Lower leg skin (tissue), 4 donors: ENCODE measurements around the gene PROC. TPM values are rescaled to one million over a fixed set of nuclear protein-coding genes. Genes with fewer than 3 reads are reported as not detected.
A peak's percentile ranks its signal among the peaks of the same experiment; 100 is the strongest.

Experiments
- DNase-seq, 2 donors: peaks; one replicate each; pipeline ENCODE4 v3.0.0-alpha.2; 2019; ENCODE audit warnings: low spot score in 2 of 2
- H3K4me3 ChIP-seq: fragments of 200-600 bp; sonication (generic); 2 replicates; pipeline ENCODE4 v1.5.1; 2017; ENCODE audit warnings: mild to moderate bottlenecking, low read depth; ENCODE audit not compliant: poor library complexity, severe bottlenecking
- POLR2A ChIP-seq, 2 donors: fragments of 450-650 bp; IDR thresholded peaks; one replicate each; pipeline ENCODE4 v1.6.1; 2016 to 2017; ENCODE audit warnings: antibody characterized with exemption in 2 of 2, mild to moderate bottlenecking in 1 of 2, moderate library complexity in 1 of 2
- WGBS, 2 donors: methylation state at CpG; one replicate each; pipeline ENCODE4 v1.1.5; 2018; 5-methylcytosine and 5-hydroxymethylcytosine counted together
- intact Hi-C: fragments of 100-400 bp; cut with DNase I; formaldehyde crosslinking; loops from one replicate; pipeline ENCODE4 v1.15.0; 2023; ENCODE audit warnings: low total_unique reads
- total RNA-seq, 4 donors: library from RNA; depleted of rRNA; stranded (reverse); fragments of >200 nt; gene quantifications; one replicate each; pipeline ENCODE4 v1.1.0, GENCODE V29; 2016
- TF ChIP-seq, protein P1 (sequence below), 3 donors: fragments of 450-650 bp; IDR thresholded peaks; one replicate each; pipeline ENCODE4 v1.5.1; 2016; ENCODE audit warnings: antibody characterized with exemption in 3 of 3, mild to moderate bottlenecking in 3 of 3, moderate library complexity in 2 of 3

Gene PROC
- total RNA-seq, 4 donors from 2014 or later: not detected

DNA sequence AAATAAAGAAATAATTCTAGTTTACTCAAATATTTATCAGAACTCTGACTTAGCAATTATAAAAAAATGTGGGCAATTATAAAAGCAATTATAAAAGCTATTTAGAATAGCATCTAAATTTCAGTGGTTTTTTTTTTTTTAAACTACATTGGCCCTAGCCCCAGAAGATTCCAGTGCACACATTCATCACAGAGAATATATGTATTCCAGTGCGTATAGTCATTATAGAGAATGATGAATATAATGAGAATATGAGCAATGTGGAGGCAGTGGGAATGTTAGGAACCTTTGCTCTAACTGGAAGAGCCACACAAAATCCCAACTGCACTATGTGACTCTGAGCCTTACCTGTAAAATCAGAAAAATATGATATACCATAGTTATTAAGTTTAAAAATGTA lies 41.0 kb upstream of the PROC start:
- intact Hi-C loops: no loop called here
- 83 to 87% methylated on average over 1 of the region's 1 CpG for WGBS, 2 donors
- DNase-seq: no peak
- H3K4me3 ChIP-seq: no peak overlapping the region
- TF ChIP-seq, protein P1, sequence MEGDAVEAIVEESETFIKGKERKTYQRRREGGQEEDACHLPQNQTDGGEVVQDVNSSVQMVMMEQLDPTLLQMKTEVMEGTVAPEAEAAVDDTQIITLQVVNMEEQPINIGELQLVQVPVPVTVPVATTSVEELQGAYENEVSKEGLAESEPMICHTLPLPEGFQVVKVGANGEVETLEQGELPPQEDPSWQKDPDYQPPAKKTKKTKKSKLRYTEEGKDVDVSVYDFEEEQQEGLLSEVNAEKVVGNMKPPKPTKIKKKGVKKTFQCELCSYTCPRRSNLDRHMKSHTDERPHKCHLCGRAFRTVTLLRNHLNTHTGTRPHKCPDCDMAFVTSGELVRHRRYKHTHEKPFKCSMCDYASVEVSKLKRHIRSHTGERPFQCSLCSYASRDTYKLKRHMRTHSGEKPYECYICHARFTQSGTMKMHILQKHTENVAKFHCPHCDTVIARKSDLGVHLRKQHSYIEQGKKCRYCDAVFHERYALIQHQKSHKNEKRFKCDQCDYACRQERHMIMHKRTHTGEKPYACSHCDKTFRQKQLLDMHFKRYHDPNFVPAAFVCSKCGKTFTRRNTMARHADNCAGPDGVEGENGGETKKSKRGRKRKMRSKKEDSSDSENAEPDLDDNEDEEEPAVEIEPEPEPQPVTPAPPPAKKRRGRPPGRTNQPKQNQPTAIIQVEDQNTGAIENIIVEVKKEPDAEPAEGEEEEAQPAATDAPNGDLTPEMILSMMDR (IDR thresholded peaks at IDR 0.05): no peak
- no peak for TF ChIP-seq POLR2A (IDR thresholded peaks at IDR 0.05)

GRCh38 chr2:127378720-127379119 lies 39.5 kb upstream of the PROC start:
- intact Hi-C loops: no loop called here
- H3K4me3 ChIP-seq: no peak overlapping the region
- TF ChIP-seq POLR2A (IDR thresholded peaks at IDR 0.05): no peak
- TF ChIP-seq, protein P1 (IDR thresholded peaks at IDR 0.05): no peak
- 84 to 87% methylated on average over 6 of the region's 6 CpGs for WGBS, 2 donors
- no peak for DNase-seq

DNA sequence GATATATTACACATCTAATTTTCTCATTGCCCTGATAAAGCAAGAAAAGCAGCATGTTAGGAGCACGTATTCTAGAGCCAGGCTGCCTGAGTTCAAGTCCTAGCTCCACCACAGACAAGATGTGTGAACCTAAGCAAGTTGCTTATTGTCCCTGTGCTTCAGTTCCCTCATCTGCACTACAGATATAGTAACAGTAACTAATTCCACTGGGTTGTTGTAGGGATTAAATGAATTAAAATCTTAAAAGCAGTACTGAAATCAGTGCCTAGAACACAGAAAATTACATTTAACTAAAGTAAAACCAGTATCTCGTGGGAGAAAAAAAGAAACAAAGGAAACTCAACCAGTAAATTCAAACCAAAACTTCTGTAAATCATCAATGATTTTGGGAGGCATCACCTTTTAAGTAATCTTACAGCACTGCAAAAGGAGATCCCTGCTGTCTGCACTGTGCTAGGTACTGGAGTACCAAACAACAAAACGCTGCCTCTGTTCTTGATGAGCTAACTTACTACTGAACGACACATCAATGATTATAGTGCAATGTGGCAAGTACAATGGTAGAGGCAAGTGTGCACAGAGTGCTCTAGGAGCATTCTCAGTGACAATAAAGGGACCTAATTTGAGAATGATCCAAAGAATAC lies 38.4 kb upstream of the PROC start:
- no peak for DNase-seq
- no peak overlapping the region for H3K4me3 ChIP-seq
- TF ChIP-seq, protein P1 (IDR thresholded peaks at IDR 0.05): no peak
- no peak for TF ChIP-seq POLR2A (IDR thresholded peaks at IDR 0.05)
- 84 to 89% methylated on average over 4 of the region's 4 CpGs for WGBS, 2 donors
- intact Hi-C loops: no loop called here

DNA sequence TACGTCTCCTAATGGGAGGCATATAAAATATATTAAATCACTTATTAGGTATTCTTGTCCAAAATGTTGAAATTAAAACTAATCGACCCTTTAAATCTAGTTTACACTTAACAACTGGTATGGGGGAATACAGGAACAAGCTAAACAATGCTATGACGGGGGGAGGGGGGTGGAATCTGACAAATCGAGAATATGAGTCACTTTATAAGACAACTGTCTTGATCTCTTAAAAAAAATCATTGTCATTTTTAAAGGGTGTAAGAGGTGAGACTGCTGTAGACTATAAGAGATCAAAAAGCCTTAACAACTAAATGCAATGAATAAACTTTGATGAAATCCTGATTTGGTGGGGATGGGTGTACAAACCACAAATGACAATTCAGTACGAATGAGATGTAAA lies 36.5 kb upstream of the PROC start:
- 66 to 67% methylated on average over 4 to 5 of the region's 5 CpGs for WGBS, 2 donors
- no peak overlapping the region for H3K4me3 ChIP-seq
- no peak for DNase-seq
- TF ChIP-seq, protein P1 (IDR thresholded peaks at IDR 0.05): no peak
- TF ChIP-seq POLR2A (IDR thresholded peaks at IDR 0.05): no peak
- intact Hi-C loops: no loop called here

DNA sequence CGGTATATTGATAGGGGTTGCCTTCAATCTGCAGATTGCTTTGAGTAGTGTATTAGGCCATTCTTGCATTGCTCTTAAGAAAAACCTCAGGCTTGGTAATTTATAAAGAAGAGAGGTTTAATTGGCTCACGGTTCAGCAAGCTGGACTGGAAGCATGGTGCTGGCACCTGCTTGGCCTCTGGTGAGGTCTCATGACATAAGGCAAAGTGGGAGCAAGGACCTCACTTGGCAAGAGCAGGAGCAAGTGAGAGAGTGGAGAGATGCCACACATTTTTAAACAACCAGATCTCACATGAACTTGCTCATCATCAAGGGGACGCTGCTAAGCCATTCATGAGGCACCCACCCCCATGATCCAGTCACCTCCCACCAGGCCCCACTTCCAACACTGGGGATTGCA lies 35.4 kb upstream of the PROC start:
- no peak overlapping the region for H3K4me3 ChIP-seq
- intact Hi-C loops: no loop called here
- TF ChIP-seq POLR2A (IDR thresholded peaks at IDR 0.05): no peak
- TF ChIP-seq, protein P1 (IDR thresholded peaks at IDR 0.05): no peak
- 71 to 84% methylated on average over 3 of the region's 3 CpGs for WGBS, 2 donors
- DNase-seq: no peak

- WGBS, 2 donors: 90 to 93% methylated on average over 6 of the region's 6 CpGs
- peak in 1 of 2 donors; percentile 64 for DNase-seq
- intact Hi-C loops: no loop called here
- TF ChIP-seq POLR2A (IDR thresholded peaks at IDR 0.05): no peak
- TF ChIP-seq, protein P1 (IDR thresholded peaks at IDR 0.05): no peak
- no peak overlapping the region for H3K4me3 ChIP-seq
Observed at GRCh38 chr2:127384529-127384928, 33.7 kb upstream of the PROC start.
